Stimulated activated CD4-positive, alpha-beta T cell treated with anti-CD3 and anti-CD28 coated beads, TNF-alpha, amount 100 ng/mL, for 4 hours (primary cell): ENCODE measurements around the gene DTNB.

ENCODE experiments used
- DNase-seq, 3 experiments: peaks; one replicate each; pipeline ENCODE4 v3.0.0-alpha.2; 2020; ENCODE audit warnings: low read depth in 3 of 3

Gene DTNB

GRCh38 chr2:25388491-25388890 is 284.9 kb downstream of the DTNB start:
- DNase-seq, result no peak

GRCh38 chr2:25387876-25388449 is 285.4 kb downstream of the DTNB start:
- no peak for DNase-seq

DNA sequence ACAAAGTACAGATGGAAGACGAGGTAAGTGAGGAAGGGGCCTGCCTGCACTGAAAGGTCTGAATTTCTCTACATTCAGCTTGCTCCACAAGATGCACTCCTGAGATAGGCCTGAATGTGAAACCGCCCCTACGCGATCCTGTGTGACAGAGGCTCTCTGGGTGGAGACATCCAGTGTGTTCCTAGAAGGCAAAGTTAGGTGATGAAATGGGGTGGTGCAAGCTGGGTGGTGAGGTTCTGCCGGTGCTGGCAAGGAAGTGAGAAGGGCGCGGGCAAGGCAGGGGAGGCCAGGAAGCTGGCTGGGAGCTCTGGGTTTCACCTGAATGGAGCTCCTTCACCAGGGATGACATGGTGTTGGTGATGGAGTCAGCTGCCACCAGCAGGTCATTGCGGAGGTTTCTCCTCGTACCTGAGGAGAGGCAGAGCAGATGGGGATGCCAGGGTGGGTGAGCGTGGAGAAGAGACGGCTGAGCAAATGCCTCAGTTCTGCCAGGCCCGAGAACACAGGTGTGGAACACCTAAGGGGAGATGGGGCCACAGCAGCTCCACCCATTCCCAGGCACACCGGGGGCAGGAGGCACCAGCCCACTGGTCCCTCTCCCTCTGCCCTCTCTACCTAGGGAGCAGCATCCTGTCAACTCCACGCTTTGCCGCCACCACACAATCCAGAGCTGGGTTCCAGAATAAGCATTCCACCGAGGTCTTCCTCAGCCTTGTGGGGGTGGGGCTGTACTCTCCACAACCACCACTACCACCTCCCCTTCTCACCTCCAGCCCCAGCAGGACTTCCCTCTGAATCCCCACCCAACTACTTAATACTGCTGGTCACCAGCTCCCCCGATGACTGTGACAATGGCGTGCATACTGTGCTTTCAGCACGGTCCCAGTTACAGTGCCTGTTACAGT is 286.2 kb downstream of the DTNB start:
- DNase-seq, result no peak

- DNase-seq, result no peak
Observed at GRCh38 chr2:25385910-25386309, 287.5 kb downstream of the DTNB start.

DNA sequence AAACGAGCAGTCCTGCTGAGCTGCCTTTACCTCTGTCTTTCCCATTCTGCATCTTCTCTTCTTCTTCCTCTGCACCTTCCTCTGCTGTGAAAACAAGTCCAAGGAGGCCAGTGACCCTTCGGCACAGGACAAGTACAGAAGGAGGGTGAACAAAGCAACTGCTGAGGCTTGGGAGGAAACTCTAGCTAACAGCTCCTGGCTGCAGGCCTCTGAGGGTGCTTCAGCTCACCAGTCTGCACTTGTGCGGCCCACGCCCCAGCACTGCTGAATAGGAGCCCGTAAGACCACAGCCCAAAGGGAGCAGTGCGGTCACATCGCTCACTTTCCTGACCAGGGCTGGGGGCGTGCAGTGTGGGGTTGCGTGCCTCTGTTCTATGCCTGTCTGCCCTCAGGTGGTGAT is 289.6 kb downstream of the DTNB start:
- DNase-seq, result no peak

DNA sequence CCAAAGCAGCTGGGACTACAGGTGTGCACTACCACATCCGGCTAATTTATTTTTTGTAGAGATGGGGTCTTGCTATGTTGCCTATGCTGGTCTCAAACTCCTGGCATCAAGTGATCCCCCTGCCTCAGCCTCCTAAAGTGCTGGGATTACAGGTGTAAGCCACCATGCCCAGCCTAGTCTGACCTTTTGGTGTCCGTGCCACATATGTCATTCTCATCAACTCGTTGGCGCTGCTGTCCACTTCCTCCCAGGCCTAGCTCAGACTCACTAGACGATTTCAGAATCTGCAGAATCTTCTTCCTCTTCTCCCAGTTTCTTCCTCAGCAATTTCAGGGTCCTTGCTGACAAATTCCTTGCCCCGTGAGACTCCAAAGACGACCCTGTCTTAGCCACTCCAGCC is 291.9 kb downstream of the DTNB start:
- no peak for DNase-seq

DNA sequence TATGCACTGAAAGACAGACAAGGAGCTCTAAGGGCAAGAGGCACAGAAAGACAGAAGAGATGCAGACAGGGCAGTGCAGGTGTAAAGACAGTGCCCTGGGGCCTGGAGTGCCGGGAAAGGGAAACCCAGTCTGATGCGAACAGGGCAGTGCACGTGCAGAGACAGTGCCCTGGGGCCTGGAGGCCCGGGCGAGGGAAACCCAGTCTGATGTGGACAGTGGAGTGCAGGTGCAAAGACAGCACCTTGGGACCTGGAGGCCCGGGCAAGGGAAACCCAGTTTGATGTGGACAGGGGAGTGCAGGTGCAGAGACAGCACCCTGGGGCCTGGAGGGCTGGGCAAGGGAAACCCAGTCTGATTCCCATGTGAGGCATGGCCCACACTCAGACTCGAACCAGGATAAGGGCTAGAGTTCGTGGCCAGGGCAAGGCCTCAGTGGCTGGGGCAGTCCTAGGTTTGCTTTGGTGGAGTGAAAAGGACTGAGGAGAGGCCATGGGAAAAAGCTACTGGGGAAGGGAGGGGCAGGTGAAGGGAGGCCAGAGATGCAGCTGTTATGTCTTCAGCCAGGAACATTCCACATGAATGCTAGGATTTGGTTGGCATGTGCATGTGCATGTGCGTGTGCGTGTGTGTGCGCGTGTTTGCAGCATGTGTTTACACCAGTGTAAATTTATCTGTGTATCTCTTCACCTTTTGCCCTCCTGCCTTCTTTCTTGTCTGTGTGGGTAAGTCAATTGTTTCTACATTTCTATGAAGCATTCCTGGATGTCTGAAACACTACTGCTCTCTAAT is 292.6 kb downstream of the DTNB start:
- no peak for DNase-seq

DNA sequence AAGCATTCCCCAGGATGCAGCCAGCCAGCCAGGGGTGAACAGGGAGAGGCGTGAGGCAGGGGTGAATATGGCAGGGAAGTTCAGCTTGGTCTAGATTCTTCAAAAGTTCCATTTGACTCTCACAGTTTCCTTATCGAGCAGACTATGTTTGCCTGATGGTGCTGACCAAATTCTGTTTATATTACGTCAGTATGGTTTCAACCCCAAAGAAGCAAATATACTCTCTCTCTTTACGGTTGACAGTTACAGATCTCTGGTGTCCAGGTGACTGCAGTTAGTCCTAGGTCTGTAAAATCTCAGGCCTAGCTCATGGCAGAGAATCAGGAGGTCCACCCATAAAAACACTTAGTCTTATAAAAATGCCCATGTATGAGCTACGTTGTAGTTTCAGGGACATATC is 293.4 kb downstream of the DTNB start:
- no peak for DNase-seq

DNA sequence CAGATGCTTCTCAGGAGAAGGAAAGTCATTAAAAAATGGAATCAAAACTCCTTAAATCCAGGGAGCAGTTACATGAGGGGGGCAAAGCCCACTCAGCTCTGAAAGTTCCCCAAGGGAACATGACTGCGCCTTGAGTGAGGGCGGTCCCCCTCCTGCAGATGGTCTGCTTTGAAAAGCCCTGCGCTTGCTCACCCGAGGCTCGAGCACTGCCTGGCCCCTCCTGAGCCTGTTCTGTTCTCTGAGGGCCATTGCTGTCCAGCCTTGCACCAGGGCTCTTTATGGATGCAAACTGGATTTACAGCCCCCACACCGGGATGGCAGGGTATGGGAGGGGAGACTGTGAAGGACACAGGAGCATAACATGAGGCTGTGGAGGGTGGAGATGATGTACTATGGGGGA is 293.8 kb downstream of the DTNB start:
- no peak for DNase-seq

DNA sequence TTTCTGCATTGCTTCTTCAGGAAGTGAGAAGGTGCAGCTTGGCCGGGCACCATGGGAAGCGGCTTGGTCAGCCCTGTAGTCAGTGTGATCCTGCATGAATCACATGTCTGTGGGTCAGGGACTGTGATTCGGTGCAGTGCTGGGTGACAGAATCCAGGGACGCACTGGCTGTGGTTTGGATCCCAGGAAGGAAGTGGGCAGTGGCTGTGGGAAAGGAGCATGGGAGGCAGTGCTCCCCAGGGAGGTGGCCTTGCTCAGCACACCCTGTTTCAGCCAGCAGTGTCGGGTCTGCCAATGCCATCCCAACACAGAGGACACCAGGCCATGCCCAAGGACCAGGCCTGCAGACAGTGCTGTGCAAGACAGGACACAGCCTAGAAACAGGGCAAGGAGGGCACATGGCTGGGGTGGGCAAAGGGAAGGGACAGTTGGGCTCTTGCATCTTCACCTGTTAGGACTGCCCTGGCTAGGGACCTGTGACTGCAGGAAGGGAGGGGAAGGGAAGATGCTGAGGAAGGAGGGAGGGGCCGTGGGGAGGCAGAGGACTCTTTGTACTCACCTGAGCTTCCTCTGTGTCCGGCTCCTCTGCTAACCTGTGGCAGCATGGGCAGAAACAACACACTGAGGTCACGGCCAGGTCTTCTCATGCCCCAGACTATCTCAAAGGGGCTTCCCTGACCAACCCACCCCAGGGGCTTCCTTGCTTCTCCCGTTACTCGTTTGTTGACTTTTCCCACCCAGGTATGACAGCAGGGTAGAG is 294.5 kb downstream of the DTNB start:
- DNase-seq, result no peak

DNA sequence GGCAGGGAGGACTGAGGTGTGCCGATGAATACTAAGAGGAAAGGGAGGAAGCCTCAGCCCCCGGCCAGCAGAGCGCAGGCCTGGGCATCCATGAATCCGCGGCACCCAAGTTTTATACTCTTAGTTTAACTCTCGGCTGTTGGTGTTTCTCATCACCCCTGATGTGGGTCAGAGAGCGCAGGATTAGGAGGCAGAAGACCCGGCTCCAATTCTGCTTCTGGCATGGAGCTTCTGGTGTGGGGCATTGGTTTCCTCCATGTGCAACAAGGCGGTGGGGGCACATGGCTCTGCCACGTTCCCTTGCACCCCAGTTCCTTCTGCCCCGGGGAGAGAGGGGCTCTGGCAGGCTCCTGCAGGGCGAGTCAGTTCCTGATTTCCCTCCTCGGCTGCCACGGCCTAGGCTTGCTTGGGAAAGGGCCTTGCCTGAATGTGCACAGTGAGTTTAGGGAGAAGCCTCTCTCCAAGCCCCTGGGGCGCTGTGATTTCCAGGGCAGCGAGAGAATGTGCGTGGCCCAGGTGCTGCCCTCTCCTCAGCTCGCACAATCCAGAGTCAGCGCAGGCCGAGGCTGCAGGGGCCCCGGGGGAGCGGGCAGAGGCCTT is 295.5 kb downstream of the DTNB start:
- DNase-seq, result no peak

GRCh38 chr2:25376750-25377621 is 296.4 kb downstream of the DTNB start:
- peak; percentile 82 to 89 (median 87) for DNase-seq

- no peak for DNase-seq
Observed at GRCh38 chr2:25375989-25376545, 297.3 kb downstream of the DTNB start.

- DNase-seq, result no peak
Observed at GRCh38 chr2:25375371-25375988, 297.9 kb downstream of the DTNB start.

GRCh38 chr2:25374827-25375226 is 298.6 kb downstream of the DTNB start:
- DNase-seq, result no peak

- no peak for DNase-seq
Observed at GRCh38 chr2:25374411-25374810, 299.0 kb downstream of the DTNB start.

DNA sequence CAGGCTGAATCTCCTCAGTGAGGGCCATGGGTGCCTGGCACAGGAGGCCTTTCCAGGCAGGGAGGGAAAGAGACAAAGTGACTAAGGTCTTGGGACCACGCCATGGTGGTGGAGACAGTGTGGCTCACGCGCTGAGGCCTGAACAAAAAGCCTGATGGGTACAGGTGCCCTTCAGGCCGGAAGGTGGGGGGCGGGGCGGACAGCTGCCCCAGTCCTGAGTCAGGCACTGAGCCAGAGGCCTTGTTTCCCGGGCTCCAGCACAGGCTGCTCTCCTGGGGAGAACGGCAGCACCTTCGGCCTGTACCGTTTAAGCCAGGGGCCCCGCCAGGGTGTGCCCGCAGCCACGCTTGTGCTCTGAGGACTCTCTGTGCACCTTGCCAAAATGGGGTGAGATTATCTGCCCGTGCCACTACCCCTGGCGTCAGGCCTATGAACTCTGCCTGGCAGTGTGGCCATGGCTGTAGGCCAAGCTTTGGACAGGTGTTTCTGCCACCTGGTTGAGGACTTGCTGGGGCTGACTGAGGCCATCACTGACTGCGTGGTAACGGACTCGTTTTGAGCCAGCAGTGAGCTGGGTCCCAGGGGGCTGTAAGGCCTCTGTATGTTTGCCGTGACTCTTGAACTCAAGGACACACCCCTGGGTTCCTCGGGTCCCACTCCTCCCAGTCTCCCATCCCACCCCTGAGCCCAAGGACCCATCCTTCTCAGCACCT is 300.0 kb downstream of the DTNB start:
- DNase-seq, result no peak

DNA sequence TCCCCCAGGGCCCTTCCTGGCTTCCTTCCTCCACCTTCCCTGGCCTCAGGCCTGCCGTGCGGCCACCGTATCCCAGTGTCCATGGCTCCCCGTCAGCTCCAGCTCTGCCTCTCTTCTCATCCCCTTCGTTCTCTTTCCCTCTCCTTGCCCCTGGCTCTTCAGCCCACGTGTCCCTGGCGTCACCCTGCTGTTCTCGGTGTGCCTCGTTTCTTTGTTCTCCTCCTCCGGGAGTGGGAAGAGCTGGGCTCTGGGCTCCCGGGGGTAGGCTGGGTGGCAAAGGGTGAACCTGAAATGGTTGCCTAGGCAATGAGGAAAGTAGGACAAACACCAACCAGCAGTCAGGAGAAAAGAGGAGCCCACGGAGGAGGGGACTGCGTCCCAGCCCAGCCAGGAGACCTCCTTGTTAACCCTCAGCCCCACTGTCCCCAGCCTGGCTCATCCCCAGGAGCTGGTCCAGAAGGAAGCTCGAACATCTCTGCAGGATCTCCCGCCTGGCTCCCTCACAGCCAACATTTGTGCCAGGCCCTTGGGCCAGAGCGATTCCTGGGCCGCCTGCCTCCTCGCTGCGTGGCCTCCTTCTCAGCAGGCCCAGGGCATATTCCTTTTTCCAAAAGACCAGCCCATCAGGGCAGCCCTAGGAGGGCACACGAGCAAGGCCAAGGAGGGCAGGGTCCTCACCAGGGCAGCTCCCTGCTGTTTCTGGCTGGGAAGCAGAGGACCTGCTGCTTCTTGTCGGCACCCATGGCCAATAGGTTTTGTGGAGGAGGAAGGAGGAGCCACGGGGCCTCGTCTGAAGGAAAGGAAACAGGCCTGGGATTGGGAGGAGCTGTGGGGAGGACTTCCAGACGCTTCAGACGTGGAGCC is 300.7 kb downstream of the DTNB start:
- DNase-seq, result no peak
